GM19193 (cell line): ENCODE data around the gene MICAL2.

Experiments used
- POLR2A ChIP-seq: IDR thresholded peaks from 4 replicates; pipeline ENCODE4 v1.6.1; 2011; ENCODE audit not compliant: insufficient read depth, insufficient read length; ENCODE audit errors: extremely low read depth

The MICAL2 gene

DNA sequence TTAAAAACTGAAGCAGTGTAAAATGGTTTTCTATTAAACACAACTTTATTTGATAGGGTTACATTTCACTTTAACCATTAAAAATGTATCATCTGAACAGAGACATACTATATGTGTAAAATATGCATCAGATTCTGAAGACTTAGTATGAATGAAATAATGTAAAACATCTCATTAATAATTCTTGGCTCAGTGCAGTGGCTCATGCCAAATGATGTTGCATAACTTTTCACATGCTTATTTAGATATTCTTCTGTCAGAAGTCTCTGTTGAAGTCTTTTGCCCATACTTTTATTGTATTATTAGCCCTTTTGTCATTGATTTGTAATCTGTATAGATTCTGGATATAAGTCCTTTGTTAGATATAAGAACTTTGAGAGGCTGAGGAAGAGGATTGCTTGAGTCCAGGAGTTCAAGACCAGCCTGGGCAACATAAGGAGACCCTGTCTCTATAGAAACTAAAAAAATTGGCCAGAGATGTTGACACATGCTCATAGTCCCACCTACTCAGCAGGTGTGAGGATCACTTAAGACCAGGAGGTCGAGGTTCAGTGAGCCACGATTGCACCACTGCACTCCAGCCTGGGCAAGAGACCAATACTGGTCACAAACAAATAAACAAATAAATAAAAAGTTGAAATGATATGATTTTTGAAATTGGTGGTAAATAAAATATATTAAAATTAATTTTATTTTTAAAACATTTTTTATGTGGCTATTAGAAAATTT lies 193.2 kb downstream of the MICAL2 start:
- no peak for TF ChIP-seq POLR2A

DNA sequence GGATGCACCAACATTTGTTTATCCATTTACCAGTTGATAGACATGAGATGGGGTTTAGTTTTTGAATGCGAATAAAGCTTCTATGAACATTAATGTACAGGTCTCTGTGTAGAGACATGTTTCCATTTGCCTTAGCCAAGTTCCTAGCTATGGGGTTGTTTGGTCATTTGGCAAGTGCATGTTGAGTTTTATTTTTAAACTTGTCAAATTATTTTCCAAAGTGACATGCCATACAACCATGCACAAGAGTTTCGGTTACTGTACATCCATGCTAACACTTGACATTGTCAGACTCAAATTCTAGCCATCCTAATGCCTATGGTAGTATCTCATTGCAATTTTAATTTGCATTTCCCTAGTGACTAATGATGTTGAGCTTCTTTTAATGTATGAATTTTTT lies 196.4 kb downstream of the MICAL2 start:
- no peak for TF ChIP-seq POLR2A

DNA sequence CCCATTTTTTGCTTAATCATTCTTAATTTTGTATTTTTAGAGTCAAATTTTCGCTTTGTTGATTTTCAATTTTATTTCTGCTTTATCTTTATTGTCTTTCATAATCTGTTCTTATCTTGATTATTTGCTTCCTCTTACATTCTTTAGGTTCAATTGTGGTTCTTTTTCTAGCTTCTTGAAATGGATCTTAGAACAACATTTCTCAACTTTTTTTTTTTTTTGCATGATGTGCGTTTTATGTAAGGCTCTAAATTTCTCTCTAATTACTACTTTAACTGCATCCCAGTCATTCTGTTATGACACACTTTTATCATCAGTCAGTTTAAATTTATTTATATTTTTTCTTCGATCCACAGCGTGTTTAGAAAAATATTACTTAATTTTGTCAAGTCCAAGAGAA lies 201.7 kb downstream of the MICAL2 start:
- TF ChIP-seq POLR2A, result no peak
